GM11168 (cell line): ENCODE data around the gene ATP8B3.

Experiments used
- in situ Hi-C: fragments of 300-500 bp; cut with MboI; formaldehyde crosslinking; loops from one replicate; pipeline ENCODE4 v1.12.0; 2022; ENCODE audit warnings: low sequenced_read_pairs; ENCODE audit not compliant: unreplicated experiment

Gene ATP8B3

DNA sequence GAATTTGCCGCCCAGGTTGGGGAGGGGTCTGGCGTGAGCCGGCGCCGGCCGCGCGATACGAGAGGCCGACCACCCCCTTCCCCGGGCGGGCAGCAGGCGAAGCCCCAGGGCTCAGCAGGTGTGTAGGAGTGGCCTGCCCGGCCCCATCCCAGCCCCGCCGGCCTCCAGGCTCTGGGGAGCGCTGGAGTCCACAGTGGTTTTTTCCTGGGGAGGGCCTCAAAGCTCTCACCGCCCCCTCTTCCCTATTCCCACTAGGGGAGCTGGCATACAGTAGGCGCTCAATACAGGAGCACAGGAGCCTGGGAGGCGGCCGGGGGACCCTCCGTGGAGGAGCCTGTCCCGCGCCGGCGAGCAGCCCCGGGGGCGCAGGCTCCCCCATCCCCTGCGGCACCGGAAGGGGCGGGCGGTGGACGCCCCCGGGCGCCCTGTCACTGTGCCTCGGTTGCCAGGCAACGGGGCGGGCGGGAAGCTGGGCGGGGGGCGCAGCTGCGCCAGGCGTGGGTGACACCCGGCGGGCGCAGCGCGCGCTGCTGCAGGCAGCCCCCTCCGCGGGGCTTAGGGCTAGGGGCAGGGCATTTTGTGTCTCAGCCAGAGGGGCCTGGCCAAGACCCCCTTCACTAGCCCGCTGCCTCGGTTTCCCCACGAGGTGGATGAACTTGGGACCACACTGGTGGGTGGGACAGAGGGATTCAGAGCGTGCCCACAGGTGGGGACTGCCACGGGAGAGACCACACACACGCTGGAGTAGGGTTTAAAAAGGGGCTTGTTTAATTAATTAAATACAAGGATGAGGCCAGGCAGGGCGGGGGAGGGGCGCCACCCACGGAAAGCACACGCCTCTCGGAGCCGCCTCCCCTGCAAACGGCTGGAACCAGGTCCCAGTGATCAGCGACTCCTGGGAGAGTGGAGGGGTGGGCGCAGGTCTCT, 39.8 kb upstream of the ATP8B3 start:
- in situ Hi-C loops = no loop called here

GRCh38 chr19:1850809-1851653, 39.0 kb upstream of the ATP8B3 start:
- in situ Hi-C loops = no loop called here

GRCh38 chr19:1849886-1850398, 37.9 kb upstream of the ATP8B3 start:
- in situ Hi-C loops = no loop called here

GRCh38 chr19:1849132-1849474, 37.0 kb upstream of the ATP8B3 start:
- in situ Hi-C loops = no loop called here

- in situ Hi-C loops = no loop called here
These were observed 36.5 kb upstream of the ATP8B3 start, which contains the start of gene REXO1 for GRCh38 chr19:1848399-1849131. TSS of gene REXO1 (minus strand) at chr19:1848483. CDS start at chr19:1848358, 125 bp downstream.

DNA sequence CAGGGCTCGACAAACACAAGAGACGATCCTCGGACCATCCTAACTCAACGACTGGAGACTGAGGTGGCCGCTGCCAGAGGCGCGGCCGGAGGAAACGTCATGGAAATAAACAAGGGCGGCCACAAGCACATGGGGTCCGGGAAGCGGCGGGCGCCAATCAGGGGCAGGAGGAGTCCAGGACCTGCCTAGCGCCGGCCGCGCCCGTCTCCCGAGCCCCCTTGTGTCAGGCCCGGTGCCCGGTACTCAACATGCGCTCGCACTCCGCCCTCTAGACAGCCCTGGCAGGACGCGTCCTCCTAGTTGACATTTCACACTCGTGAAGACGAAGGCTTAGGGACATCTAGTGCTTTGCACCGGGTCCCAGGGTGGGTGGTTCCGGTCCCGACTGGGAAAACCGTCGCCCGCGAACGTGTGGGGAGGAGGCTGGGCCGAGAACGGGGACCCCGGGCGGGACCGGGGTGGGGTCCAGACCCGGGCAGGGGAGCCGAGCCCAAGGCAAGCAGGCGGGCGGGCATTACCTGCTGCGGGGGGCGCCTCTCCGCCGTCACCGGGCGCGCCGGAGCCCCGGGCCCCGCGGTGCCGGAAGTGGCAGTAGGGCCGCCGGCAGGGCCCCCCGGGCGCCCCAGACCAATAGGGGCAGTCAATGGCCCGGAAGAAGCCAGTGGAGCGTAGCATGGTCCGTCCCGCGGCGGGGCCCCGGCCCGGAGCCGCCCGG, 35.8 kb upstream of the ATP8B3 start:
- in situ Hi-C loops = no loop called here

DNA sequence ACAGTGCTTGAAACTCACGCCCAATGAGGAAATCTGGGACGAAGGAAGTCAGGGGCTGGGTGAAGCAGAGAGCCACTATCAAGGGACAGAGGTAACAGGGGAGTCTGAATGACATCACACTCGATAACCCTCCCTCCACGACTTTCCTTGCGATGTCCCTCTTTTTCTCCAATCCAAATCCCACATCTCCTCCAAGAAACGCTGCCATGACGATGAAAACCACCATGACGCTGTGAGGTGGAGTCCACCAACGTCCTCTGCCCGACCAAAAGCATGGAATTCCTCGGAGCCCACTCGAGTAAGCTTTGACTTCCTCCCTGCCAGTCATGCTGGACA, 35.2 kb upstream of the ATP8B3 start:
- in situ Hi-C loops = no loop called here

- in situ Hi-C loops = no loop called here
These were observed 34.6 kb upstream of the ATP8B3 start for GRCh38 chr19:1846517-1847204.

GRCh38 chr19:1845642-1846041, 33.6 kb upstream of the ATP8B3 start:
- in situ Hi-C loops = no loop called here

DNA sequence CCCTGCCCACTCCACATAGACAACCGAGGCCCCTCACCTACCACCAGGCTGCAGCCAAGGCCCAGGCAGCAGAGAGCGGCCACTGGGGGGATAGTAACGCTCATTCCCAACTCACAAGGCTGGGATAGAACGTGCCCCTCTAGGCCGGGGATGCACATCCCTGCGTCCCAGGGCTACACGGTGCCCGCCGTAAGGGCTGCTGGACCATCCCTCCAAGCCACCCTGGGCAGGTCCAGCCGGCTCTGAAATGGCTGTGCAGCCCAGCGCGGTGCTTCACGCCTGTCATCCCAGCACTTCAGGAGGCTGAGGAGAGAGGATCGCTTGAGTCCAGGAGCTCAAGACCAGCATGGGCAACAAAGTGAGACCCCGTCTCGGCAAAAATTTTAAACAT, 33.0 kb upstream of the ATP8B3 start:
- in situ Hi-C loops = no loop called here

DNA sequence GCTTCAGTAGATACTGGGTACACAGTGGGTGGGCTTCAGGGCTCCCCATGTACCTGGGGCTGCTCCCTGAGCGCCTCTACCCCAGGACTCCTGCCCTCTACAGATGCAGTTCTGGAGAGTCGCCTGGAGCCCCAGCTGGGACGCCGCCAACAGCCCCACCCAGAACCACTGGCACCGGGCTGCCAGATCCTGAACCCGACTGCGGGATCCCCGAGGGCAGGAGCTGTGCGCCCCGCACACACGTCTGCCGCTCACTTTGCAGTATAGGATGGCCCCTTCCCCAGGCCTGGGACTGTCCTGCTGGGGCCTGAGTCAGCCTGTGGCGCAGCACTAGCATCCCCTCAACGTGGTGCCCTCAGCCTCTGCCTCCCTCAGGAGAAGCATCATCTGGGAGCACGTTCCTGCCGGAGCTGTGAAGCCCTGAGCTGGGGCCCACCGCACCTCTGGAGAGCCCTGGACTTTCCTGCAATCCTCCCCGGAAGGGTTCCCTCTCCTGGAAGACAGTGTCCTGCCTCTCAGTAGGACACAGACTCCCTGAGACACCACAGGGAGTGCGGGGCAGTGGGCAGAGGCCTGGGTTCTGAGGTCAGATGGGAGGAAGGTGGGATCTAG, 32.5 kb upstream of the ATP8B3 start:
- in situ Hi-C loops = no loop called here

DNA sequence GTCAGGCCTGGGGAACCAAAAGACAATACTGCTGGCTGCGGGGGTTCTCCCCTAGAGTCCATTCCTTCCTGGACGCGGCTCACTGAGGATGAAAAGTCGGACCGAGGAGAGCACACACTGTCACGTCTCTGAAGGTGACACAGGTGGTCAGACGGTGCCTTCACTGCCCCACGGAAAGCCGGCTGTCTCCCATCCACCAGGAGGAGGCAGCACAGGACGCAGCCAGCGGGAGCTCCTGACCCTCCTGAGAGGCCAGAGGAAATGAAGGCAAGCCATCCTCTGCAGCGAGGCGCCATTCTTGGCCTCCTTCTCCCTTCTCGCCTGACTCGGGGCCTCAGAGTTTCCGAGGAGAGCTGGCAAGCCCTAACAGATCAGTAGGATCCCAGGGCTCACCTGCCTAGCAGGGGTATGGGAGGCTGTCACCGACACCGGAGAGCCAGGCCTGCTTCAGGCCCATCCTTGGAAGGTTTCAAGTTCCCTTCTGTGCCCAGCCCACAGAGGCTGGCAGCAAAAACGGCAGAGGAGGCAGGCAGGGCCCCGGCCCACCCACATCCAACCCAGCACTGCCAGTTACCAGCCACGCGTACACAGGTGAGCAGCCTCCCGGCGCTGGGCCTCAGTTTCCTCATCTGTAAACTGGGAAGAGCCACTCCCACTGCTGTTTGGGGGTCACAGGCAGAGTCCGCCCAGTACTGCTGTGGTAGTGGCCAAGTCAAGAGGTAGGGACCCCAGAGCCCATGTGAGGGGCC, 31.7 kb upstream of the ATP8B3 start:
- in situ Hi-C loops = no loop called here

DNA sequence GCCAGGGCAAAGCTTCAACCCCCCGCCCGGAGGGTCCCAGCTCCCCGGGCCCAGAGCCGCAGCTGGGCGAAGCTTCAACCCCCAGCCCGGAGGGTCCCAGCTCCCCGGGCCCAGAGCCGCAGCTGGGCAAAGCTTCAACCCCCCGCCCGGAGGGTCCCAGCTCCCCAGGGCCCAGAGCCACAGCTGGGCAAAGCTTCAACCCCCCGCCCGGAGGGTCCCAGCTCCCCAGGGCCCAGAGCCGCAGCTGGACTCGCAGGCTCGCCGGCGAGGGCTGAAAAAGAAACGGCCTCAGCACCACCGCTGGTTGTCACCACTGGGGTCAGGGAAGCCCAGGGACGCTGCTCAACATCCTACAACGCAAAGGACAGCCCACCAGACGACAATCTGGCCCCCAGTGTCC, 31.0 kb upstream of the ATP8B3 start:
- in situ Hi-C loops = no loop called here

DNA sequence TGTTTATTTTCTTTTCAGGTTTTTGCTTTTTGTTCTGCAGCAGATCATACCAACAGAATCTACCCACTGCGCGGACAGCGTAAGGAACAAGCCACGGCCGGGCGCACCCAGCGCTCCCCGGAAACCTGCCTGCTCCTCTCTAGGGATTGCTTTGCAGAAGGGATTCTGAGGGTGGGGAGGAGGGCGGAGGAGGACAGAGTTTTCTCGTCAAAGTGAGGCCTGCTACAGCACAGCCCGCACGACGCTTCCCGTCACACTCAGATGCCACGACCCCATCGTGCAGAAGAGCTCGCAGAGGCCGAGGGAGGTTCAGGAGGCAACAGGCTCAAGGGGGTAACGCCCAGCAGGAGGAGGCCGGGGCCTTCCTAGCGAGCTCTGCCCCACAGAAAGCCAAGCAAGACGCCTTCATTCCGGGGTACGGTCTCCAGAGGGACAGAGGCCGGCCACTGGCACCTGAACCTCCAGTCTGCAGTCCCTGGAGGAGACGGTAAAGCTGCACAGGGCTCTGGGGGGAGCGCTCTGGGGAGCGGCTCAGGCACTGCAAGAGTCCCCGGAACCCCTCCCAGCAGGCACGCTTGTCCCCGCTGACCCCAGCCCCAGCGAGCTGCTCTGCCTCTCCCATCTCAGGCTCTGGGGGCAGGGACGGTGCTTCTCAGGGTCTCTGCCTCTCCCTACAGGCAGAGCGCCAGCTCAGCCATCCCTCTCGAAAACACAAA, 29.3 kb upstream of the ATP8B3 start:
- in situ Hi-C loops = no loop called here

- in situ Hi-C loops = no loop called here
These were observed 28.6 kb upstream of the ATP8B3 start for GRCh38 chr19:1840541-1841115.

DNA sequence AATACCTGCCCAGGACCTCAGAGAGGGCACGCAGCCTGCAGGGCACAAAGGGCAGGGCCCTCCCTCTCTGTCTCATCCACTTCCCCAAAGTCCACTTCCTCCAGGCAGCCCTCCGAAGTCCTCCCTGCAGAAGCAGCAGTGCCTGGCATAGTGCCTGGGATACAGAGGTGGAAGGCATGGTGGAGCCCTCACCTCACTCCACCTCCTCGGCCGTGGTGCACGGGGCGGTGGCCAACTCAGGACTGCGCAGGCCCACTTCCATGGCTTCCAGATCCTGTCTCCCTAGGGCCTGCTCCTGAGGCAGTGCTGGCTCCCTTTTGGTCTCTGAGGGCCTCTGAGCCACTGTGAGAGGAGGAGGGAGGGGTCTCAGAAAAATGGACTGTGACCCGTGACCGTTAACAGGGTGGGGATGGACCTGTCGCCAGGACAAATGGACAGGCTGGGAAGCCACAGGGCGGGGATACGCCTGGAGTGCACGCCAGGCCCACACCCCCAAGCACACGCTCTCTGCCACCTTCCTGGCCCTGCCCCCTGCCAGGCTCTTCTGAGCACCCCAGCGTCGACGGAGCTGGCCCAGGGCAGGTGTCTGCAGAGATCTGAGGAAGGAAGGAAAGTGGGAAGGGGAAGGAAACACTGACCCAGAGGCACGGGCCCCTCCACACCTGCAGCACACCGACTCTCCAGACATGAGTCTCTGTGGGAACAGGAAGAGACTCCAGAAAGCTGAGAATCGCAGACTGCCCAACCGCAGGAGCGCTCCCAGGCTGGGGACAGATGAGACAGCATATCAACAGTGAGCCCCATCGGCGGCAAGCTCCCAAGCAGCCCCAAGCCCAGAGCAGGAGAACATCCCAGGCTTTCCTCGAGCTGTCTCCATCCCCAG, 27.8 kb upstream of the ATP8B3 start:
- in situ Hi-C loops = no loop called here
